Glomerular endothelial cell (primary cell): ENCODE measurements around the gene DCLK2. TPM values are rescaled to one million over a fixed set of nuclear protein-coding genes. Genes with fewer than 3 reads are reported as not detected.

Source experiments
- DNase-seq: peaks from one replicate; pipeline ENCODE4 v3.0.0-alpha.2; 2011; ENCODE audit warnings: low read depth, low spot score; ENCODE audit errors: extremely low read depth
- total RNA-seq: library from RNA; depleted of rRNA; stranded (reverse); fragments of >200 nt; gene quantifications from 2 replicates; pipeline ENCODE4 v1.2.3, GENCODE V29; 2015

The DCLK2 gene
- total RNA-seq, 1 donor from 2014 or later, result 10.0 TPM

- no peak for DNase-seq
These were observed 156.0 kb downstream of the DCLK2 start for GRCh38 chr4:150234246-150234645.

DNA sequence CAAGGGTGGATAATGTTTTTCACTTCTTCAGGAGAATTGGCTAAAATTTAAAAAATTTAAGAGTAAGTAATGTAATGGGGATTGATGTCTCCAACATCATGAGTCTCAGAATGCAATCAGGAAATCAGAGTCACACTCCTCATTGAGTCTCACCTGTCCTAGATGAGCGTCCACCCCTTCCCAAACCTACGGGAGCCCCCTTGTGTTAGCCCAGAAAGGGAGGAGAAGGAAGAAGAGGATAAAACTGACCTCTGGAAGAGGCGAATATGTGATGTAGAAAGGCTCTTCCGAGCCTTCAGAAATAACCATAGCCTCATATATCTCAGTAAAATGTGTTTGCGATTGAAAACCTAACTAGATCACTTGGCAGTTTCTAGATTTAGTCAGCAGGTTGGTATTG, 157.1 kb downstream of the DCLK2 start:
- no peak for DNase-seq

GRCh38 chr4:150235808-150236271, 157.6 kb downstream of the DCLK2 start:
- no peak for DNase-seq

- no peak for DNase-seq
These were observed 158.4 kb downstream of the DCLK2 start for GRCh38 chr4:150236626-150237025.

- no peak for DNase-seq
These were observed 159.0 kb downstream of the DCLK2 start for GRCh38 chr4:150237110-150237872.

DNA sequence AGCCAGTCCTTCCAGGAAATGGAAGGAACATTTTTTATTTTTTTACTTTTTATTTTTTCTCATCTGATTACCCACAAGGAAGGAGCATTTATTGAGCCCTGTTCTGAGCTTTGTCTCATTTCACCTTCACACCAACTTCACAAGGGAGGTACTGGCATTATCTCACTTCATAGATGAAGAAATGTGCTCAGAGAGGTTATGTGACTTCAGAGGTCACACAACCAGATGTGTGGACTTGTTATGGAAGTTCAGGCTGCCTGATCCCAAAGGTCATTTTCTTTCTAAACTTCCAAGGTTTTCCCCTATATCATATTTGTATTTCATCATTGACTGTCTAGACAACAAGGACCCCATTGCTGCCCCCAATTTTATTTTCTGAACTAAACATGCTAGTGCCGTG, 160.3 kb downstream of the DCLK2 start:
- DNase-seq, result no peak

- no peak for DNase-seq
These were observed 161.8 kb downstream of the DCLK2 start for GRCh38 chr4:150240011-150240410.

- no peak for DNase-seq
These were observed 164.7 kb downstream of the DCLK2 start for GRCh38 chr4:150242820-150243458.

GRCh38 chr4:150243932-150244331, 165.7 kb downstream of the DCLK2 start:
- no peak for DNase-seq

DNA sequence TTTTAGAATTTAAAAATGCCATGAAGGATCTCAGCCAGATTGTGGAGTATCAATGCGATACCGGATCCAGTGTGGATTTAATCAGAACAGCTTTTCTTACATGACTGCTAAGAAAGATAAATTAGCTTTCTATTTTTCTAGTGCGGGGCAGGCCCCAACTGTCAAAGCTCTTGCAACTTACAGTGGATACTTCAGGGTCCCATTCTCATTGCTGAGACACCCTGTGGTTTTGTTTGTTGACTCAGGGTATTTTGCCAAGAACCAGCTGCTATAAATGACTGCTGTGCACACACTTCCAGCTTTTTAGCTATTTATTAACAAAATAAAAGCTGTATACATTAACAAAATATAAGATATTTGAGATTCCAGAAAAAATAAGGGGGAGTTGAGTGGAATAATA, 166.4 kb downstream of the DCLK2 start:
- no peak for DNase-seq

DNA sequence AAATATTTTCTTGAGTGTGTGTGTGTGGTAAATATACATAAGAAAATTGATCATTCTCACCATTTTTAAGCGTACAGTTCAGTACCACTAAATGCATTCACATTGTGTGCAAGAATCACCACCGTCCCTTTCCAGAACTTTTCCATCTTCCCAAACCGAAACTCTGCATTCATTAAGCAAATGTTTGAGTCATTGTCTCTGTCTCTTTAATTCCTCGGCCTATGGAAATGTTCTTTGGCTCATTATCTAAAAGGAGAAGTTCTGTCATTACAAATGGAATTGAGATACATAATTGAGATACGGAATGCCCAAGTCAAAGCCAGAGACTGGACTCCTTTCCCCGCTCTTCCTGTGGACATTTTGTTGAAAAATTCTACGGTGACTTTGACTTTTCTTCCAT, 168.9 kb downstream of the DCLK2 start:
- no peak for DNase-seq

GRCh38 chr4:150248181-150248580, 169.9 kb downstream of the DCLK2 start:
- no peak for DNase-seq

DNA sequence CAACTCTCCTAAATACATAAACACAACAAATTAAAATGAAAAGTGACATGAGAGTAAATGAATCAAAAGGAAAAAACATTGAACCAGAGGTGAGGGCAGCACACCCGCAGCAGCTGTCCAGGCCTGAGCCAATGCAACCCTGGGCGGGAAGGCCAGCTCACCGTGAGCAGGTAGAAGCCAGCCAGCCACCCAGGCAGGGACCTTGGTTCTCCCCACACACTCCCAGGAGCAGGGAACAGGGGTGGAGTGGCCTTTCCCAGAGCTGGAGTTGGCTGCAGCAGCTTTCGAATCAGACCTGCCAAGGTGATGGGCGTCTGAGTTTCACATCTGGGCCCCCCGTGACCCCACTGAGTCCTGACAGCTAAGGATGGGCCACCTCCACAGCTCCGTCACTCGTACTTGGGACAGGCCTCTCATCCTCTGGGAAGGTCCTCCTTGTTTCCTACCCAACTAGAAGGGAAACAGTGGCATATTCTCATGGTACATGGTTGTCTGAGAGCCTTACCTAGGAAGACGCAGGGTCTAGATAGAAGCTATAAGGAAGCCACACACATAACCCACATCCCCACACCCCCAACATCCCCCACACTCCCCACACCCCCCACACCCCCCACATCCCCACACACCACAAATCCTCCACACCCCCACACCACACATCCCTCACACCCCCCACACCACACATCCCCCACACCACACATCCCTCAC, 172.2 kb downstream of the DCLK2 start:
- no peak for DNase-seq

DNA sequence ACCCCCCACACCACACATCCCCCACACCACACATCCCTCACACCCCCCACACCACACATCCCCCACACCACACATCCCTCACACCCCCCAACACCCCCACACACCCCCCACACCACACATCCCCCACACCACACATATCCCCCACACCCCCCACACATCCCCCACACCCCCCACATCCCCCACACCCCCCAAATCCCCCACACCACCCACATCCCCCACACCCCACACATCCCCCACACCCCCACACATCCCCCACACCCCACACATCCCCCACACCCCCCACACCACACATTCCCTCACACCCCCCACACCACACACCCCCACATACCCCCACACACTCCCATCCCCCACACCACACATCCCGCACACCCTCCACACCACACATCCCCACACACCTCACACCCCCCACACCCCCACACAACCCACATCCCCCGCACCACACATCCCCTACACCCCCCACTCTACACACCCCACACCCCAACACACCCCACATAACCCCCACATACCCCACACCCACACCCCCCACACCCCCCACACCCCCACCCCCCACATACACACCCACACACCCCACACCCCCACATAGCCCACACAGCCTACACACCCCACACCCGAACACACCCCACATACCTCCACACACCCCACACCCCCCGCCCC, 172.9 kb downstream of the DCLK2 start:
- DNase-seq, result no peak

DNA sequence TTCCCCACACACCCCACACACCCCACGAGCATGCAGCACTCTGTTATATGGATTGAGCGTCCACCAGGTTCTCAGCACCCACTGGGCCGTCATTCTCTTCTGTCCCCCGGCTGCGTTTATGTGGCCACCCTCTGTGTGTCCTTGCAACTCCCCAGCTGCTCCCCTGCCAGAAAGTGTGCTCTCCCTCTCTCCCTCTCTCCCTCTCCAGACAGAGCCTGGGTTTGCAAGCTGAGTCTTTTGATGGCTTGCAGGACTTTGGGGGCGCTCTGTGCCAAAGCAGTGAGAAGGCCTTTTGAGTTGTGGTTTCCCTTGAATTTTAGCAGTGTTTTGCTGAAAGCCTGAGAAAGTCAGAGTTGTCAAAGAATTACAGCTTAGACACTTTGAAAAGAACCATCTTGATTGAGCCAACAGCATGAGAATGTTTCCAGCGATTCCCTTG, 173.5 kb downstream of the DCLK2 start:
- DNase-seq, result no peak

- DNase-seq, result no peak
These were observed 174.1 kb downstream of the DCLK2 start for GRCh38 chr4:150252306-150252705.

DNA sequence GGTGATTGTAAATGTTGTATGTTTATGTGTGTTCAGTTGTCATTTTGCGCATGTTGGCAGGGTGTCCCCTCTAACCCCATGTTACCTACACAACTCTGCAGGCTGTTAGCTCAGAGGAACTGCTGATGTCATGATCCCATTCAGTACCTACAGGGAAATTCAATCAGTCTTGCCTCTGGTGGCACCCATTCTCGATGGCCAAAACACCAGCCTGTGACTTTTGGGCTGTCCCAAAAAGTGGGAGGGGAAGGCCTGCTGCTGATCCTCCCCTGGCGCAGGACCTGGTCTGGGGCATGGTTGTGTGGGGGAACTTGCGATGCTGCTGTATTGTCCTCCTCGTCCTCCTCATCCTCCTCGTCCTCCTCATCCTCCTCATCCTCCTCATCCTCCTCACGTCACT, 174.5 kb downstream of the DCLK2 start:
- DNase-seq, result no peak

DNA sequence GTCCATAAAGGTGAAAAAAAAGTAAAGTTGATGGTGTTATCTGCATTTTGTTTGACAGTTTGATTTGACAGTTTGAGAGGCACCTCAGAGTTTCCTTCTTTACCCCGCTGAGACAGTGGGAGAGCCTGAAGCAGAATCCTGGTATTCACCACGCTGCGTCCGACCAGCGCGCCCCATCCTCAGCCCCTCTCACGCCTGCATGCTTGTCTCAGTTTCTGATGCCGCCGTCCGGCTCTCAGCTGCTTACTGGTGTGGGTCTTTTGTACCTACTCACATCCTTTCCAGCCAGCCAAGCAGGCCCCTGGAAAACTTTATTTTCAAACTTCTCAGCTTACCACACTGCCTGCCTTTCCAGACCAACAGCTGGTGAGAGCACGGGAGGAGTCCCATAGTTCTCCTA, 175.2 kb downstream of the DCLK2 start:
- no peak for DNase-seq

- DNase-seq, result no peak
These were observed 175.9 kb downstream of the DCLK2 start for GRCh38 chr4:150253965-150254630.

DNA sequence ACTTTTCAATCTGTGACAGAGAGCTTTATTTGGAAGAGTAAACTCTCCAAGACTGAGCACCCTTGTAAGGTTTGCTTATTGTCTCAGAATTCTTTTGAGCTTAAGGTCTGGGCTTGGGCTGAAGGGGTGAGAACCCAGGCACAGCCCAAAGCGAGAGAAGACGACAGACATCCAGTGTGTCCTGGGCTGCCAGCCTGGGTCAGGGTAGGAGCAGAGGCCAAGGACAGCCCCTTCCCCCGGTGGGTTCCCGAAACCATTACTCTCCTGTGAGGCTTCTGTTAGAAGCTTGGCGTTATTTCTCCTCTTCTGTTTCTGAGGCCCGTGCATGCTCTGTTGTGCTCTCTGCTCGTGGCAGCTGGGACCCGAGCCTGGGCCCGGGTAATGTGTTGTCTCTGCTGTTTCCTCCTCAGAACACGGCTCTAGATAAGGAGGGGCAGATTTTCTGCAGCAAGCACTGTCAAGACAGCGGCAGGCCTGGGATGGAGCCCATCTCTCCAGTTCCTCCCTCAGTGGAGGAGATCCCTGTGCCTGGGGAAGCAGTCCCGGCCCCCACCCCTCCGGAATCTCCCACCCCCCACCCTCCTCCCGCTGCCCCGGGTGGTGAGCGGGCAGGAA, 177.5 kb downstream of the DCLK2 start:
- DNase-seq, result no peak
